HepG2 (cell line): Measurements from ENCODE around the gene LBX2. TPM values are rescaled to one million over a fixed set of nuclear protein-coding genes. Genes with fewer than 3 reads are reported as not detected.
A peak's percentile ranks its signal among the peaks of the same experiment; 100 is the strongest.

Experiments
- KDM3A ChIP-seq: IDR thresholded peaks from 2 replicates; pipeline ENCODE4 v1.6.1; 2018; ENCODE audit warnings: low read depth, missing compliant biosample characterization
- MAZ ChIP-seq, 2 experiments: sonication (generic) in 1 of 2; formaldehyde crosslinking in 1 of 2; IDR thresholded peaks; 2 replicates each; pipeline versions ENCODE4 v1.5.0 to v1.6.1; 2012 to 2020; ENCODE audit warnings: low read depth in 2 of 2, mild to moderate bottlenecking in 2 of 2, borderline replicate concordance in 1 of 2, improper control_type of control experiment in 1 of 2, low read length in 1 of 2, missing genetic modification reagents in 1 of 2, moderate library complexity in 1 of 2
- NR2C2 ChIP-seq: sonication (generic); formaldehyde crosslinking; IDR thresholded peaks from 2 replicates; pipeline ENCODE4 v1.4.0; 2020; ENCODE audit warnings: missing genetic modification reagents, mild to moderate bottlenecking, moderate library complexity, borderline replicate concordance
- PITX1 ChIP-seq: sonication (generic); formaldehyde crosslinking; IDR thresholded peaks from 2 replicates; pipeline ENCODE4 v1.5.1; 2020; ENCODE audit warnings: mild to moderate bottlenecking, missing genetic modification reagents
- SIN3A ChIP-seq: IDR thresholded peaks from 2 replicates; pipeline ENCODE4 v1.6.1; 2011; ENCODE audit warnings: low read depth, mild to moderate bottlenecking, control low read depth, low read length, borderline replicate concordance
- SNAPC2 ChIP-seq: sonication (generic); formaldehyde crosslinking; IDR thresholded peaks from 2 replicates; pipeline ENCODE4 v1.8.1; 2022; ENCODE audit warnings: mild to moderate bottlenecking, missing genetic modification reagents
- ZMAT3 ChIP-seq: sonication (generic); formaldehyde crosslinking; conservative IDR thresholded peaks from 2 replicates; pipeline ENCODE4 v1.7.0; 2021; ENCODE audit warnings: missing genetic modification reagents
- ZNF136 ChIP-seq: sonication (generic); formaldehyde crosslinking; IDR thresholded peaks from 2 replicates; pipeline ENCODE4 v1.8.1; 2022; ENCODE audit warnings: low read depth, mild to moderate bottlenecking, moderate library complexity, missing genetic modification reagents
- ZNF205 ChIP-seq: IDR thresholded peaks from 2 replicates; pipeline ENCODE4 v1.6.1; 2018; ENCODE audit warnings: missing biosample characterization, missing genetic modification reagents
- ZNF3 ChIP-seq: IDR thresholded peaks from 2 replicates; pipeline ENCODE4 v1.7.0; 2017; ENCODE audit warnings: inconsistent platforms
- ZNF562 ChIP-seq: sonication (generic); formaldehyde crosslinking; IDR thresholded peaks from 2 replicates; pipeline ENCODE4 v1.8.0; 2022; ENCODE audit warnings: missing genetic modification reagents, borderline replicate concordance
- polyA plus RNA-seq, 8 experiments: library from polyadenylated mRNA; depleted of rRNA in 3 of 8; stranded (reverse) in 7 of 8; unstranded in 1 of 8; fragments of >200 nt; fragmentation: Illumina TruSeq in 4 of 8; extraction: Trizol in 4 of 8; gene quantifications; 2 replicates each; pipeline versions ENCODE4 v1.2.1 to v1.2.3, GENCODE V29; 2011 to 2016; ENCODE audit warnings: low read depth in 4 of 8, missing spikeins in 1 of 8, mixed read lengths in 1 of 8; ENCODE audit not compliant: insufficient read depth in 1 of 8
- total RNA-seq, 5 experiments: library from RNA; depleted of rRNA; stranded (reverse); fragments of >200 nt; fragmentation: Illumina TruSeq; extraction: Trizol; gene quantifications; 2 replicates each; pipeline ENCODE4 v1.2.3, GENCODE V29; 2016; ENCODE audit warnings: low read depth in 1 of 5
- TF ChIP-seq, protein P1 (sequence below): sonication (generic); formaldehyde crosslinking; IDR thresholded peaks from 2 replicates; pipeline ENCODE4 v1.5.0; 2020; ENCODE audit warnings: mild to moderate bottlenecking, missing genetic modification reagents, borderline replicate concordance
- TF ChIP-seq, protein P2 (sequence below): sonication (generic); formaldehyde crosslinking; IDR thresholded peaks from 2 replicates; pipeline ENCODE4 v1.4.0; 2020; ENCODE audit warnings: missing genetic modification reagents, borderline replicate concordance
- TF ChIP-seq, protein P3 (sequence below): sonication (generic); formaldehyde crosslinking; IDR thresholded peaks from 2 replicates; pipeline ENCODE4 v1.8.0; 2022; ENCODE audit warnings: mild to moderate bottlenecking, missing genetic modification reagents, borderline replicate concordance
- TF ChIP-seq, protein P4 (sequence below): sonication (generic); formaldehyde crosslinking; IDR thresholded peaks from 2 replicates; pipeline ENCODE4 v1.5.1; 2020; ENCODE audit warnings: mild to moderate bottlenecking, missing genetic modification reagents, borderline replicate concordance
- TF ChIP-seq, protein P5 (sequence below): IDR thresholded peaks from 2 replicates; pipeline ENCODE4 v1.6.1; 2018; ENCODE audit warnings: missing genetic modification reagents

Gene LBX2
- total and polyA plus RNA-seq, 2 of the 13 experiments (the other 11 are each of a cell fraction or from before 2014, with no cell fraction given) = 6.4 to 8.1 TPM

DNA sequence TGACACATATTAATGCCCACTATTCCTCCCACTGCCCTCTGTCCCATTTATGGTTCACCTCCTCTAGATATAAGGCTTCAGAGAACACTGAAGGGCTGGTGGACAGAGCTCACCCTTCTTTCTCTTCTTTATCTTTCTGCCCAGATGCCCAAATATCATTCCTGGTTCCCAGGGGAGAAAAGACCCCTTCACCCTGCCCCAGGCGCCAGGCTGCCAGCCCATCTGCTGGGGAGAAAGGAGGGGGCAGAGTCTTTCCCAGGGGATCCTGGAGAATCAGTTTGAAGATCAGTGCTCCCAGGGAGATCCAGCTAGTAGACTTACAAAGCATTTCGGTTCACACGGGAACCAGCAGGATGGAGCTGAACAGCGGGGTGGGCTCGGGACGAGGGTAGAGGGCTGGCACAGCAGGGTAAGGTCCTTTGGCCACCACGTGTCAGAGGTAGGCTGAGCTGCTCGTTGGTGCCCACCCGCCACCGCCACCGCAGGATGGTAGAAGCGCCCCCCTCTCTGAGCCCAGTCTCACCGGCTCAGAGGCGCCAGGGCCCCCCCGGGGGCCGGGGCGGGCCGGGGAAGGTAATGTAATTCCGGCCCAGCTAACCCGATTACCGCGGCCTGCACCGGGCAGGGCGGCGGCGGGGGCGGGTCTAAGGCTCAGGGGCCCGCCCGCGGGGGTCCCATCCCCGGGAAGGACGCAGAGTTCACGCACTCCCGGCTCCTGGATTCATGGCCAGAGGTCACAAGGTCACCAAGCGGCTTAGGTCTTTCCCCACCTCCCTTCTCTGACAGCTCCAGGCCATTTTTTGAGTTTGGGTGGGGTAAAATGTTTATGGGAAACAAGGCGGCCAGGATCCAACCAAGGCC lies 13.6 kb upstream of the LBX2 start (continued):
- TF ChIP-seq KDM3A (CRISPR knock-in tag) = peak; percentile 58; the same call in 1 of the 2 replicates
- no peak for TF ChIP-seq SIN3A
- TF ChIP-seq MAZ (IDR thresholded peaks at IDR 0.05; ENCODE audit: borderline replicate concordance, low read depth, low read length) = no peak
- TF ChIP-seq MAZ (CRISPR knock-in tag; IDR thresholded peaks at IDR 0.05; ENCODE audit: low read depth) = peak; percentile 48; the same call in 1 of the 2 replicates
- no peak for TF ChIP-seq PITX1 (CRISPR knock-in tag)
- TF ChIP-seq, protein P1, sequence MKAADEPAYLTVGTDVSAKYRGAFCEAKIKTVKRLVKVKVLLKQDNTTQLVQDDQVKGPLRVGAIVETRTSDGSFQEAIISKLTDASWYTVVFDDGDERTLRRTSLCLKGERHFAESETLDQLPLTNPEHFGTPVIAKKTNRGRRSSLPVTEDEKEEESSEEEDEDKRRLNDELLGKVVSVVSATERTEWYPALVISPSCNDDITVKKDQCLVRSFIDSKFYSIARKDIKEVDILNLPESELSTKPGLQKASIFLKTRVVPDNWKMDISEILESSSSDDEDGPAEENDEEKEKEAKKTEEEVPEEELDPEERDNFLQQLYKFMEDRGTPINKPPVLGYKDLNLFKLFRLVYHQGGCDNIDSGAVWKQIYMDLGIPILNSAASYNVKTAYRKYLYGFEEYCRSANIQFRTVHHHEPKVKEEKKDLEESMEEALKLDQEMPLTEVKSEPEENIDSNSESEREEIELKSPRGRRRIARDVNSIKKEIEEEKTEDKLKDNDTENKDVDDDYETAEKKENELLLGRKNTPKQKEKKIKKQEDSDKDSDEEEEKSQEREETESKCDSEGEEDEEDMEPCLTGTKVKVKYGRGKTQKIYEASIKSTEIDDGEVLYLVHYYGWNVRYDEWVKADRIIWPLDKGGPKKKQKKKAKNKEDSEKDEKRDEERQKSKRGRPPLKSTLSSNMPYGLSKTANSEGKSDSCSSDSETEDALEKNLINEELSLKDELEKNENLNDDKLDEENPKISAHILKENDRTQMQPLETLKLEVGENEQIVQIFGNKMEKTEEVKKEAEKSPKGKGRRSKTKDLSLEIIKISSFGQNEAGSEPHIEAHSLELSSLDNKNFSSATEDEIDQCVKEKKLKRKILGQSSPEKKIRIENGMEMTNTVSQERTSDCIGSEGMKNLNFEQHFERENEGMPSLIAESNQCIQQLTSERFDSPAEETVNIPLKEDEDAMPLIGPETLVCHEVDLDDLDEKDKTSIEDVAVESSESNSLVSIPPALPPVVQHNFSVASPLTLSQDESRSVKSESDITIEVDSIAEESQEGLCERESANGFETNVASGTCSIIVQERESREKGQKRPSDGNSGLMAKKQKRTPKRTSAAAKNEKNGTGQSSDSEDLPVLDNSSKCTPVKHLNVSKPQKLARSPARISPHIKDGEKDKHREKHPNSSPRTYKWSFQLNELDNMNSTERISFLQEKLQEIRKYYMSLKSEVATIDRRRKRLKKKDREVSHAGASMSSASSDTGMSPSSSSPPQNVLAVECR (CRISPR knock-in tag) = peak; percentile 54; the same call in 1 of the 2 replicates
- 0 out of 2 replicates have a peak, but pooled peaks have one; percentile 67 for TF ChIP-seq ZMAT3 (CRISPR knock-in tag)
- TF ChIP-seq NR2C2 = peak; percentile 81
- TF ChIP-seq, protein P2, sequence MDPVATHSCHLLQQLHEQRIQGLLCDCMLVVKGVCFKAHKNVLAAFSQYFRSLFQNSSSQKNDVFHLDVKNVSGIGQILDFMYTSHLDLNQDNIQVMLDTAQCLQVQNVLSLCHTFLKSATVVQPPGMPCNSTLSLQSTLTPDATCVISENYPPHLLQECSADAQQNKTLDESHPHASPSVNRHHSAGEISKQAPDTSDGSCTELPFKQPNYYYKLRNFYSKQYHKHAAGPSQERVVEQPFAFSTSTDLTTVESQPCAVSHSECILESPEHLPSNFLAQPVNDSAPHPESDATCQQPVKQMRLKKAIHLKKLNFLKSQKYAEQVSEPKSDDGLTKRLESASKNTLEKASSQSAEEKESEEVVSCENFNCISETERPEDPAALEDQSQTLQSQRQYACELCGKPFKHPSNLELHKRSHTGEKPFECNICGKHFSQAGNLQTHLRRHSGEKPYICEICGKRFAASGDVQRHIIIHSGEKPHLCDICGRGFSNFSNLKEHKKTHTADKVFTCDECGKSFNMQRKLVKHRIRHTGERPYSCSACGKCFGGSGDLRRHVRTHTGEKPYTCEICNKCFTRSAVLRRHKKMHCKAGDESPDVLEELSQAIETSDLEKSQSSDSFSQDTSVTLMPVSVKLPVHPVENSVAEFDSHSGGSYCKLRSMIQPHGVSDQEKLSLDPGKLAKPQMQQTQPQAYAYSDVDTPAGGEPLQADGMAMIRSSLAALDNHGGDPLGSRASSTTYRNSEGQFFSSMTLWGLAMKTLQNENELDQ (CRISPR knock-in tag) = no peak
- no peak for TF ChIP-seq ZNF205
- TF ChIP-seq, protein P3, sequence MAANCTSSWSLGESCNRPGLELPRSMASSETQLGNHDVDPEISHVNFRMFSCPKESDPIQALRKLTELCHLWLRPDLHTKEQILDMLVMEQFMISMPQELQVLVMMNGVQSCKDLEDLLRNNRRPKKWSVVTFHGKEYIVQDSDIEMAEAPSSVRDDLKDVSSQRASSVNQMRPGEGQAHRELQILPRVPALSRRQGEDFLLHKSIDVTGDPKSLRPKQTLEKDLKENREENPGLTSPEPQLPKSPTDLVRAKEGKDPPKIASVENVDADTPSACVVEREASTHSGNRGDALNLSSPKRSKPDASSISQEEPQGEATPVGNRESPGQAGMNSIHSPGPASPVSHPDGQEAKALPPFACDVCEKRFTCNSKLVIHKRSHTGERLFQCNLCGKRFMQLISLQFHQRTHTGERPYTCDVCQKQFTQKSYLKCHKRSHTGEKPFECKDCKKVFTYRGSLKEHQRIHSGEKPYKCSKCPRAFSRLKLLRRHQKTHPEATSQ (CRISPR knock-in tag) = no peak
- TF ChIP-seq ZNF562 (CRISPR knock-in tag) = 0 out of 2 replicates have a peak, but pooled peaks have one; percentile 10
- TF ChIP-seq SNAPC2 (CRISPR knock-in tag) = 0 out of 2 replicates have a peak, but pooled peaks have one; percentile 37
- no peak for TF ChIP-seq ZNF136 (CRISPR knock-in tag)
- TF ChIP-seq, protein P4, sequence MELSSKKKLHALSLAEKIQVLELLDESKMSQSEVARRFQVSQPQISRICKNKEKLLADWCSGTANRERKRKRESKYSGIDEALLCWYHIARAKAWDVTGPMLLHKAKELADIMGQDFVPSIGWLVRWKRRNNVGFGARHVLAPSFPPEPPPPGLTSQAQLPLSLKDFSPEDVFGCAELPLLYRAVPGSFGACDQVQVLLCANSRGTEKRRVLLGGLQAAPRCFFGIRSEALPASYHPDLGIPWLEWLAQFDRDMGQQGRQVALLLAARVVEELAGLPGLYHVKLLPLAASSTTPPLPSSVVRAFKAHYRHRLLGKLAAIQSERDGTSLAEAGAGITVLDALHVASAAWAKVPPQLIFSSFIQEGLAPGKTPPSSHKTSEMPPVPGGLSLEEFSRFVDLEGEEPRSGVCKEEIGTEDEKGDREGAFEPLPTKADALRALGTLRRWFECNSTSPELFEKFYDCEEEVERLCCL = 0 out of 2 replicates have a peak, but pooled peaks have one; percentile 77
- TF ChIP-seq, protein P5, sequence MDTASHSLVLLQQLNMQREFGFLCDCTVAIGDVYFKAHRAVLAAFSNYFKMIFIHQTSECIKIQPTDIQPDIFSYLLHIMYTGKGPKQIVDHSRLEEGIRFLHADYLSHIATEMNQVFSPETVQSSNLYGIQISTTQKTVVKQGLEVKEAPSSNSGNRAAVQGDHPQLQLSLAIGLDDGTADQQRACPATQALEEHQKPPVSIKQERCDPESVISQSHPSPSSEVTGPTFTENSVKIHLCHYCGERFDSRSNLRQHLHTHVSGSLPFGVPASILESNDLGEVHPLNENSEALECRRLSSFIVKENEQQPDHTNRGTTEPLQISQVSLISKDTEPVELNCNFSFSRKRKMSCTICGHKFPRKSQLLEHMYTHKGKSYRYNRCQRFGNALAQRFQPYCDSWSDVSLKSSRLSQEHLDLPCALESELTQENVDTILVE = no peak
- no peak for TF ChIP-seq ZNF3
